ENCODE data around the gene FBXO8. TPM values are rescaled to one million over a fixed set of nuclear protein-coding genes. Genes with fewer than 3 reads are reported as not detected.

The FBXO8 gene
- total RNA-seq, 4 donors from 2014 or later = 24.8 to 36.3 (median 30.2) TPM

DNA sequence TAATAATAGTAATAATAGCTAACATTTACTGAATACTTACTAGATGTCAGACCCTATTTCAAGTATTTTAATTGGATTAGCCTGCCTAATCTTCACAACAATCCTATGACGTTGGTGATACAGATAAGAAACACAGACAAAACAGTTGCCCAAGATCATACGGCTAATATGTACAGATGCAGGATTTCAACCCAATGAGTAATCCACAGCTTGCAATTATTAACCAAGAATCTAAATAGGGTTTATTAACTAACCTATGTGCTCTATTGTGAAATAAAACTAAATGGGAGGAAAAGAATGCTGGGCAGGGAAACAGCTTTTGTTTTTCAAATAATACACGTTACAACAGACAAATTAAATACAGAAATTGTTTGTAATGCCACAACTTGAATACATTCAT, 23.4 kb downstream of the FBXO8 start:
- no peaks in the 10 kb centered on the region for H3K4me1 ChIP-seq
- H3K9me3 ChIP-seq = no peaks in the 10 kb centered on the region
- no peak overlapping the region for H3K27ac ChIP-seq
- TF ChIP-seq, protein P1, sequence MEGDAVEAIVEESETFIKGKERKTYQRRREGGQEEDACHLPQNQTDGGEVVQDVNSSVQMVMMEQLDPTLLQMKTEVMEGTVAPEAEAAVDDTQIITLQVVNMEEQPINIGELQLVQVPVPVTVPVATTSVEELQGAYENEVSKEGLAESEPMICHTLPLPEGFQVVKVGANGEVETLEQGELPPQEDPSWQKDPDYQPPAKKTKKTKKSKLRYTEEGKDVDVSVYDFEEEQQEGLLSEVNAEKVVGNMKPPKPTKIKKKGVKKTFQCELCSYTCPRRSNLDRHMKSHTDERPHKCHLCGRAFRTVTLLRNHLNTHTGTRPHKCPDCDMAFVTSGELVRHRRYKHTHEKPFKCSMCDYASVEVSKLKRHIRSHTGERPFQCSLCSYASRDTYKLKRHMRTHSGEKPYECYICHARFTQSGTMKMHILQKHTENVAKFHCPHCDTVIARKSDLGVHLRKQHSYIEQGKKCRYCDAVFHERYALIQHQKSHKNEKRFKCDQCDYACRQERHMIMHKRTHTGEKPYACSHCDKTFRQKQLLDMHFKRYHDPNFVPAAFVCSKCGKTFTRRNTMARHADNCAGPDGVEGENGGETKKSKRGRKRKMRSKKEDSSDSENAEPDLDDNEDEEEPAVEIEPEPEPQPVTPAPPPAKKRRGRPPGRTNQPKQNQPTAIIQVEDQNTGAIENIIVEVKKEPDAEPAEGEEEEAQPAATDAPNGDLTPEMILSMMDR (IDR thresholded peaks at IDR 0.05) = no peak
- no peak for TF ChIP-seq POLR2A (IDR thresholded peaks at IDR 0.05)
- DNase-seq = no peak
- peaks cover 0 to 13% (median 0%) of the 10 kb centered on the region in 3 donors for H3K36me3 ChIP-seq
- H3K4me3 ChIP-seq = no peak overlapping the region
- H3K27me3 ChIP-seq = no peaks in the 10 kb centered on the region

DNA sequence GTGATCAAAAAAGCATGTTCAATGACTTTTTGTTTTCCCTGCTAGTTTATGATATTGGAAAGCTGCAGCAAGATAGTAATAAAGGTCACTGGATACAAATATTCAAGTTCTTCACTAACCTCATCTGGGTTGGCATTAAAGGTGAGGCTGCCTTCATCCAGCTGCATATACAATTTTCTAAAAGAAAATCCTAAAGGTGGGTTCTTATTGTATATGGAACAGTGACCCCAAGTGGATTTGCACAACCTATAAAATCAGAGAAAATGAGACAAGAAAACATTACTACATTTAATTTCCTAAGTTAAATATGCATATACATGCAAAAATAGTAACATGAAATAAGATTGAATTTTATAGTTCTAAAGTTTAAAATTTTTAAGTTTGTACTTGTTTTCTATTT, 23.9 kb downstream of the FBXO8 start:
- DNase-seq = no peak
- TF ChIP-seq POLR2A (IDR thresholded peaks at IDR 0.05) = no peak
- Histone ChIP-seq H3K27me3 (no peaks in the 10 kb centered on the region), H3K9me3 (no peaks in the 10 kb centered on the region), H3K36me3 (peaks cover 0 to 13% (median 0%) of the 10 kb centered on the region in 3 donors), H3K4me3 (no peak overlapping the region), H3K4me1 (no peaks in the 10 kb centered on the region), H3K27ac (no peak overlapping the region)

DNA sequence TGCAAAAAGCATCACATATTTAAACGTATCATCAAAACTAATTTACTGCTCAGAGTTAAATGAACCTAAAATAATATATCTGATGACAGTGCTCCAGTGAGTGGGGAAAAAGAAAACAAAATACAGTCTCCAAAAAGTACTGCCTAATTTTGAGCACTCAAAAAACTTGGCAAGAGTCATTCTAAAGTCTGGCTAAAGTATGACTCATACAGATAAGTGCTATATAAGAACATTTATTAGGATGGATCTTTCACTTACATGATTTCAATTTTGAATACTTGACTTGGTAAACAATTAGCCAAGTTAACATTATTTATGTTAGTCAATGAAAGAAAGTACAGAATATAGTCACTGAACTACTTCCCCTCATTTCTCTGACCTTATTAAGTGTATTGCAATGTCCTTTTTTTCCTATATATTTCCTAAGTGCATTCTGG, 27.2 kb downstream of the FBXO8 start:
- no peaks in the 10 kb centered on the region for H3K4me1 ChIP-seq
- H3K36me3 ChIP-seq = peaks cover 0 to 13% (median 0%) of the 10 kb centered on the region in 3 donors
- H3K4me3 ChIP-seq = no peak overlapping the region
- no peaks in the 10 kb centered on the region for H3K9me3 ChIP-seq
- DNase-seq = no peak
- no peaks in the 10 kb centered on the region for H3K27me3 ChIP-seq
- no peak overlapping the region for H3K27ac ChIP-seq
- no peak for TF ChIP-seq POLR2A (IDR thresholded peaks at IDR 0.05)
- TF ChIP-seq, protein P1 (IDR thresholded peaks at IDR 0.05) = no peak

DNA sequence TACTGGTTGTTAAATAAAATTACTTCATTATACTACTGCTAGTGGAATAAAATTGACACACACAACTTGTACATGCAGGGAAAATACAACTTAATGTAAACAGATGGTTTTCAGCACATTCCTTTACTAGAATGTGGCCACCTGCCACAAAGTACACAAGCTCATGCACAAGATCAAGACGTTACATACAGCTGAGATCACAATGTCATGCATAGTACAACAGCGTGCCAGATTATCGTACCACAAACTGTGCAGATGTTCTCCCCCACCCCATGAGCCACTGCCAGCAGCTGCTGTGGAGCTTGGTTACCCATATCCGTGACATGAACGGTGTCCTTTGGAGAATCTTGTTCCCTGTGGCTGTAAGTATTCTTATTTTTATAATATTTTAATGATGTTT, 27.7 kb downstream of the FBXO8 start:
- no peaks in the 10 kb centered on the region for H3K4me1 ChIP-seq
- H3K36me3 ChIP-seq = peaks cover 0 to 13% (median 0%) of the 10 kb centered on the region in 3 donors
- no peaks in the 10 kb centered on the region for H3K27me3 ChIP-seq
- no peak for DNase-seq
- no peak for TF ChIP-seq POLR2A (IDR thresholded peaks at IDR 0.05)
- TF ChIP-seq, protein P1 (IDR thresholded peaks at IDR 0.05) = no peak
- no peak overlapping the region for H3K27ac ChIP-seq
- no peak overlapping the region for H3K4me3 ChIP-seq
- H3K9me3 ChIP-seq = no peaks in the 10 kb centered on the region

DNA sequence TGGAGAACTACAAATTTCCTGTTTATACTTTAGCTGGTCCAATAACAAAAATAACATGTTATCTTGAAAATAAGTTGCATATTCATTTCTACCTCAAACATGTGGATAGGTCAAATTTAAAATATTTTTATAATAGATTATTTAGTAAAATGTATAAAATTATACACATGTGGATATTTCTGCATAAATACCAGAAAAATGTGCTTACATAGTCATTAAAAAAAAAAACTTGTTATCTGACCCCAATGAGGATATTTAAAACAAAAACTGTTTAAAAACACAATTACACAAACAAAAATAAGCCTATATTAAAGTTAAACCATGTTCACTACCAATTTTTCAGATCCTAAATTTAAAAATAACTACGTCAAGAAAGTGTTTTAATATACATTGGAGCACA, 28.1 kb downstream of the FBXO8 start:
- no peaks in the 10 kb centered on the region for H3K9me3 ChIP-seq
- peaks cover 0 to 13% (median 0%) of the 10 kb centered on the region in 3 donors for H3K36me3 ChIP-seq
- no peak overlapping the region for H3K4me3 ChIP-seq
- TF ChIP-seq, protein P1 (IDR thresholded peaks at IDR 0.05) = no peak
- no peak for TF ChIP-seq POLR2A (IDR thresholded peaks at IDR 0.05)
- no peaks in the 10 kb centered on the region for H3K27me3 ChIP-seq
- no peak for DNase-seq
- H3K27ac ChIP-seq = no peak overlapping the region
- no peaks in the 10 kb centered on the region for H3K4me1 ChIP-seq

DNA sequence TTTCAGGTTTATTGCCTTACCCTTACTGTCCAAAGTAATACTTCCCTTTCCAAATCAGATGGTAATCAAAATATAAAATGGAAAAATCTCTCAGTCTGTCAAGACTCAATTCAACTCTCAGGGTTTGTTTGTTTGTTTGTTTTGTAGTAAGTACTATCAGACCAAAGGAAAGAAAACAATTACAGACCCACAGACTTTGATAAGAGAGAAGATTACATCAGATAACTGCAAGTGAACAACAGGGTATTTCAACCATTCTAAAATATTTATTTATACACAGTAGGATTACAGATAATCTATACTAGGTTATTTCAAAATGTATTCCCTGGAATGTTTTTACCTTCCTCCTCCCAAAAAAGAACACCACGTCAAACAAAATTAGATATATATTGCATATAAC, 28.9 kb downstream of the FBXO8 start:
- DNase-seq = no peak
- Histone ChIP-seq H3K4me3 (no peak overlapping the region), H3K9me3 (no peaks in the 10 kb centered on the region), H3K27me3 (no peaks in the 10 kb centered on the region), H3K4me1 (no peaks in the 10 kb centered on the region), H3K36me3 (peaks cover 0 to 13% (median 0%) of the 10 kb centered on the region in 3 donors), H3K27ac (no peak overlapping the region)
- no peak for TF ChIP-seq POLR2A (IDR thresholded peaks at IDR 0.05)
- TF ChIP-seq, protein P1 (IDR thresholded peaks at IDR 0.05) = no peak
